HCT116 (cell line): ENCODE measurements around the gene CCDC57. TPM values are rescaled to one million over a fixed set of nuclear protein-coding genes. Genes with fewer than 3 reads are reported as not detected.

Experiments used
- ATAC-seq: fragments of 200-7000 bp; cut with Tn5 transposase; 2 replicates; pipeline ENCODE4 v1.9.1; 2020; ENCODE audit warnings: mild to moderate bottlenecking, moderate library complexity
- BruUV-seq: library from RNA; stranded (reverse); fragments of 400-500 nt; replicated peaks from 2 replicates; lab custom pipeline; 2021; lab: Mats Ljungman, UMichigan
- CTCF ChIA-PET: fragments of 300-600 bp; sonication (Branson Sonifier 250); formaldehyde crosslinking; loops from one replicate; lab custom pipeline; 2021; ENCODE audit warnings: antibody characterized with exemption; lab: Charles Lee
- POLR2A ChIA-PET: fragments of 300-600, 350-600 bp; sonication (Branson Sonifier 250); formaldehyde crosslinking; loops from one replicate; lab custom pipeline; 2021; ENCODE audit warnings: antibody characterized with exemption; lab: Charles Lee
- RAD21 ChIA-PET, 2 experiments: fragments of 300-600 bp; sonication (Branson Sonifier 250); formaldehyde crosslinking; loops; one replicate each; lab custom pipeline; 2023; ENCODE audit warnings: low total read pairs in 2 of 2; ENCODE audit not compliant: uncharacterized antibody in 2 of 2, unreplicated experiment in 2 of 2, low non-redundant PET in 1 of 2; lab: Charles Lee
- DNase-seq: peaks from one replicate; pipeline ENCODE4 v3.0.0-alpha.2; 2010; ENCODE audit warnings: low read depth, low spot score
- H2AFZ ChIP-seq: fragments of 200-600 bp; shearing (Covaris generic), sonication (generic); 2 replicates; pipeline ENCODE4 v1.6.1; 2017; ENCODE audit warnings: low read depth, mixed run types, mixed read lengths, antibody characterized with exemption, low read length; ENCODE audit not compliant: poor library complexity, severe bottlenecking
- H3K27ac ChIP-seq: 2 replicates; pipeline ENCODE4 v1.5.1; 2012; ENCODE audit warnings: low read depth, low read length
- H3K27me3 ChIP-seq: fragments of 200-600 bp; sonication (generic); 2 replicates; pipeline ENCODE4 v1.6.1; 2016; ENCODE audit warnings: mixed run types, low read length, mixed read lengths; ENCODE audit not compliant: insufficient read depth
- H3K36me3 ChIP-seq, 2 experiments: fragments of 200-500 bp in 1 of 2; fragments of 200-600 bp in 1 of 2; sonication (Bioruptor generic) in 1 of 2; sonication (generic) in 1 of 2; 2 replicates each; pipeline versions ENCODE4 v1.5.1 to v1.6.1; 2014 to 2016; ENCODE audit warnings: low read length in 2 of 2, inconsistent platforms in 1 of 2, mixed read lengths in 1 of 2, mixed run types in 1 of 2; ENCODE audit not compliant: insufficient read depth in 2 of 2, control insufficient read depth in 1 of 2
- H3K4me1 ChIP-seq, 2 experiments: fragments of 200-600 bp in 1 of 2; sonication (generic) in 1 of 2; 2 replicates each; pipeline versions ENCODE4 v1.5.1 to v1.6.1; 2012 to 2017; ENCODE audit warnings: low read length in 2 of 2, inconsistent platforms in 1 of 2, mild to moderate bottlenecking in 1 of 2, mixed read lengths in 1 of 2, mixed run types in 1 of 2, moderate library complexity in 1 of 2; ENCODE audit not compliant: insufficient read depth in 2 of 2, control insufficient read depth in 1 of 2
- H3K4me2 ChIP-seq: fragments of 200-600 bp; sonication (generic); 2 replicates; pipeline ENCODE4 v1.6.1; 2017; ENCODE audit warnings: mixed run types, low read length, mixed read lengths
- H3K4me3 ChIP-seq, 2 experiments: fragments of 200-600 bp in 1 of 2; sonication (generic) in 1 of 2; replicated peaks in 1 of 2; 2 replicates each; pipeline ENCODE4 v1.5.1; 2011 to 2016; ENCODE audit warnings: low read length in 2 of 2, control low read depth in 1 of 2, low read depth in 1 of 2, mild to moderate bottlenecking in 1 of 2, mixed read lengths in 1 of 2, mixed run types in 1 of 2
- H3K79me2 ChIP-seq: fragments of 200-600 bp; sonication (generic); 2 replicates; pipeline ENCODE4 v1.6.1; 2017; ENCODE audit warnings: mild to moderate bottlenecking, mixed run types, low read length, moderate library complexity, mixed read lengths; ENCODE audit not compliant: insufficient read depth
- H3K9ac ChIP-seq: fragments of 200-600 bp; sonication (generic); 2 replicates; pipeline ENCODE4 v1.6.1; 2016; ENCODE audit warnings: low read length, mixed read lengths
- H3K9me2 ChIP-seq: fragments of 200-600 bp; sonication (generic), shearing (Covaris generic); 2 replicates; pipeline ENCODE4 v1.6.1; 2017; ENCODE audit warnings: mixed run types, mild to moderate bottlenecking, moderate library complexity; ENCODE audit not compliant: insufficient read depth
- H3K9me3 ChIP-seq, 2 experiments: fragments of 200-500 bp in 1 of 2; fragments of 200-600 bp in 1 of 2; sonication (Bioruptor generic) in 1 of 2; sonication (generic) in 1 of 2; 2 replicates each; pipeline ENCODE4 v1.6.1; 2014 to 2017; ENCODE audit warnings: low read length in 2 of 2, mixed read lengths in 2 of 2, inconsistent platforms in 1 of 2, low read depth in 1 of 2, mild to moderate bottlenecking in 1 of 2, mixed run types in 1 of 2, moderate library complexity in 1 of 2; ENCODE audit not compliant: control insufficient read depth in 1 of 2, insufficient read depth in 1 of 2
- H4K20me1 ChIP-seq: fragments of 200-600 bp; sonication (generic), shearing (Covaris generic); 2 replicates; pipeline ENCODE4 v1.6.1; 2017; ENCODE audit warnings: mixed run types, mild to moderate bottlenecking, moderate library complexity; ENCODE audit not compliant: insufficient read depth
- CEBPB ChIP-seq: IDR thresholded peaks from 2 replicates; pipeline ENCODE4 v1.6.1; 2012; ENCODE audit warnings: low read depth
- EGR1 ChIP-seq: IDR thresholded peaks from 2 replicates; pipeline ENCODE4 v1.6.1; 2012; ENCODE audit warnings: low read depth
- ELF1 ChIP-seq: IDR thresholded peaks from 2 replicates; pipeline ENCODE4 v1.6.1; 2012; ENCODE audit warnings: low read depth, borderline replicate concordance
- JUND ChIP-seq: IDR thresholded peaks from 2 replicates; pipeline ENCODE4 v1.6.1; 2012
- MAX ChIP-seq: IDR thresholded peaks from 2 replicates; pipeline ENCODE4 v1.6.1; 2012
- POLR2A ChIP-seq: IDR thresholded peaks from 2 replicates; pipeline ENCODE4 v1.7.0; 2011; ENCODE audit warnings: borderline replicate concordance; ENCODE audit not compliant: insufficient read depth, insufficient read length; ENCODE audit errors: extremely low read depth
- POLR2AphosphoS5 ChIP-seq: IDR thresholded peaks from 2 replicates; pipeline ENCODE4 v1.6.1; 2011; ENCODE audit warnings: mild to moderate bottlenecking, low read depth, low read length, moderate library complexity
- SIN3A ChIP-seq: IDR thresholded peaks from 2 replicates; pipeline ENCODE4 v1.6.1; 2012; ENCODE audit warnings: low read depth
- SRF ChIP-seq: IDR thresholded peaks from 2 replicates; pipeline ENCODE4 v1.6.1; 2012; ENCODE audit warnings: low read depth
- ZFX ChIP-seq: fragments of 450-650 bp; IDR thresholded peaks from 2 replicates; pipeline ENCODE4 v1.6.1; 2017
- ZNF274 ChIP-seq: fragments of 200-500 bp; sonication (Bioruptor generic); IDR thresholded peaks from 2 replicates; pipeline ENCODE4 v1.6.1; 2014; ENCODE audit warnings: mild to moderate bottlenecking, low read depth, low read length, inconsistent platforms
- intact Hi-C: fragments of 100-400 bp; cut with micrococcal nuclease; formaldehyde crosslinking; loops from 2 replicates; pipeline ENCODE4 v1.10.0; 2022
- total RNA-seq: library from RNA; stranded (reverse); gene quantifications from one replicate; pipeline ENCODE4 v1.2.1, GENCODE V29; 2021; ENCODE audit not compliant: unreplicated experiment

Gene CCDC57
- total RNA-seq, 1 experiment from 2014 or later = 143 TPM

DNA sequence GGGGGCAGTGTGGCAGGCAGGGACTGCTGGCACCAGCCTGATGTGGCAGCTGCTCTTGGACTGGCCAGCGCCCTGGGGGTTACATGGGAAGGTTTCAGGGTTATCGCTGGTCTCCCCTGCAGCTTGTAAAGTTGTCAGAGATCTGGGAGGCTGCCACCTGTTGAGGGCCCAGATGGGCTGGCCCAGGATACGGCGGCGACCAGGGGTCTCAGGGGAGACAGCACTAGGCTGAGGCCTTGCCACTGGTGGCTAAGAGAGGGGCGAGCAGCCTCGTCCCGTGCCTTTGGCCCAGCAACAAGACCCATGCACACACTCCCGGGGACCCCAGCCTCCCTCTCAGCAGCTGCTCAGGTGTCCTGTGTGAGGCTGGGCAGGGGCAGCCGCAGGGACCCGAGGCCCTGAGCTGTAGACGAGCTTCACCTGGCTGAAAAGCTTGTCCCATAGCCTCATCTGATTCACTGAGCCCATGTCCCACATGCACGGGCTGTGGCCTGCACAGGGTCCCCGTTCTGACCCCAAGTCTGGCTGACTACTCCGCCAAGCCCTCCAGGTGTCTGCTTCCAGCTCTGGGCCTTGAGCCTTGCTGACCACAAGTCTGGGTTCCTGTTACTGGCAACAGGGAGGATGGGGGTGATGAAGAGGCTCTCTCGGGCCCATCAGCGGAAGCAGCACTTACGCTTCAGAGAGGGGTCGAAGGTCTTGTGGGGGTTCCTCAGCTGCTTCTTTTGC, 153.2 kb downstream of the CCDC57 start:
- Histone ChIP-seq H3K9ac (no peak overlapping the region), H3K36me3 (peaks cover 25 to 90% of the 10 kb centered on the region in 2 experiments), H3K9me2 (no peaks in the 10 kb centered on the region), H3K27me3 (no peaks in the 10 kb centered on the region), H3K79me2 (peaks cover 29% of the 10 kb centered on the region), H3K9me3 (no peaks in the 10 kb centered on the region), H3K27ac (no peak overlapping the region; the same call in 1 of the 2 replicates), H2AFZ (no peak overlapping the region), H3K4me1 (peaks cover 8 to 20% of the 10 kb centered on the region in 2 experiments; a peak in 3 of 4 replicates), H3K4me2 (no peak overlapping the region), H4K20me1 (no peaks in the 10 kb centered on the region; the same call in 1 of the 2 replicates)
- no peak for DNase-seq
- intact Hi-C loops = no loop called here
- ChIA-PET RAD21 (no interaction called here), CTCF (no interaction called here), POLR2A (no interaction called here)
- no TSS peak for BruUV-seq
- ATAC-seq = no peak; the same call in 1 of the 2 replicates
- TF ChIP-seq SRF (no peak), ZFX (no peak), SIN3A (no peak), POLR2AphosphoS5 (no peak), EGR1 (no peak), MAX (no peak), ZNF274 (no peak), ELF1 (no peak)
- TF ChIP-seq, all 23 proteins: peak for 0
- no peak overlapping the region for H3K4me3 ChIP-seq

- POLR2A ChIA-PET = no interaction called here
Measured at GRCh38 chr17:82058855-82059249, 153.8 kb downstream of the CCDC57 start.

More at GRCh38 chr17:82058855-82059249, 153.8 kb downstream of the CCDC57 start:
- Histone ChIP-seq H3K4me2 (no peak overlapping the region), H3K27ac (peak overlapping the region; percentile 30; the same call in 1 of the 2 replicates), H4K20me1 (no peaks in the 10 kb centered on the region; the same call in 1 of the 2 replicates), H3K9me2 (no peaks in the 10 kb centered on the region), H3K4me3 (no peak overlapping the region), H3K4me1 (peaks cover 3 to 15% of the 10 kb centered on the region in 2 experiments; a peak in 3 of 4 replicates)
- BruUV-seq = no TSS peak
- RAD21 ChIA-PET = no interaction called here
- DNase-seq = no peak
- TF ChIP-seq POLR2AphosphoS5 (0 out of 2 replicates have a peak, but pooled peaks have one; percentile 7), CEBPB (no peak), SIN3A (0 out of 2 replicates have a peak, but pooled peaks have one; percentile 5), JUND (no peak), ZFX (no peak), POLR2A (no peak)
- TF ChIP-seq, all 23 proteins: peak for 2
- peaks cover 26% of the 10 kb centered on the region for H3K79me2 ChIP-seq
- H3K9ac ChIP-seq = no peak overlapping the region
- H3K36me3 ChIP-seq = peaks cover 25 to 85% of the 10 kb centered on the region in 2 experiments
- no peak overlapping the region for H2AFZ ChIP-seq
- no peaks in the 10 kb centered on the region for H3K27me3 ChIP-seq
- no peak for ATAC-seq
- no peaks in the 10 kb centered on the region for H3K9me3 ChIP-seq
- CTCF ChIA-PET = no interaction called here
- intact Hi-C loops = no loop called here
